Adrenal gland (tissue), 12 donors: ENCODE results near the gene CDIPT. TPM values are rescaled to one million over a fixed set of nuclear protein-coding genes. Genes with fewer than 3 reads are reported as not detected.

ENCODE experiments used
- DNase-seq, 7 donors: peaks; one replicate each; pipeline ENCODE4 v3.0.0-alpha.2; 2019 to 2020
- H3K27ac ChIP-seq, 5 donors: fragments of 200-600 bp; sonication (generic) in 4 of 5; 1 replicate in 3 of 5; 2 replicates in 2 of 5; pipeline versions ENCODE4 v1.5.1 to v1.8.0; 2016 to 2020; ENCODE audit warnings: mild to moderate bottlenecking in 1 of 5
- H3K27me3 ChIP-seq: fragments of 200-600 bp; 2 replicates; pipeline ENCODE4 v1.8.0; 2021
- H3K36me3 ChIP-seq, 2 donors: fragments of 200-600 bp; replicated peaks in 1 of 2; 1 replicate in 1 of 2; 2 replicates in 1 of 2; pipeline versions ENCODE4 v1.5.1 to v1.8.0; 2018 to 2022
- H3K4me1 ChIP-seq, 2 donors: fragments of 200-600 bp; replicated peaks in 1 of 2; 1 replicate in 1 of 2; 2 replicates in 1 of 2; pipeline versions ENCODE4 v1.5.1 to v1.8.0; 2018 to 2021
- H3K4me3 ChIP-seq, 4 donors: fragments of 200-600 bp; sonication (generic) in 3 of 4; one replicate each; pipeline ENCODE4 v1.5.1; 2016 to 2018
- H3K9me3 ChIP-seq, 3 donors: fragments of 200-600 bp; sonication (generic) in 1 of 3; replicated peaks in 1 of 3; 1 replicate in 2 of 3; 2 replicates in 1 of 3; pipeline versions ENCODE4 v1.5.1 to v1.8.0; 2016 to 2021
- CTCF ChIP-seq, 6 experiments: fragments of 450-650 bp in 4 of 6; fragments of 200-600 bp in 2 of 6; sonication (generic) in 1 of 6; IDR thresholded peaks; 1 replicate in 5 of 6; 2 replicates in 1 of 6; pipeline versions ENCODE4 v1.5.1 to v1.8.0; 2016 to 2021; ENCODE audit warnings: antibody characterized with exemption in 6 of 6, mild to moderate bottlenecking in 2 of 6, moderate library complexity in 1 of 6
- POLR2A ChIP-seq, 2 donors: fragments of 450-650 bp; IDR thresholded peaks; one replicate each; pipeline ENCODE4 v1.6.1; 2017; ENCODE audit warnings: antibody characterized with exemption in 2 of 2, mild to moderate bottlenecking in 2 of 2, moderate library complexity in 1 of 2
- WGBS, 4 donors: extraction: QIAGEN DNeasy Blood & Tissue Kit in 2 of 4; methylation state at CpG; one replicate each; pipeline versions ENCODE4 v1.1.5 to v1.1.7; 2013 to 2017; 5-methylcytosine and 5-hydroxymethylcytosine counted together
- intact Hi-C, 2 donors: fragments of 100-400 bp; cut with DNase I; formaldehyde crosslinking; loops; one replicate each; pipeline versions ENCODE4 v1.14.1 to v1.15.0; 2022 to 2023
- polyA plus RNA-seq, 3 donors: library from polyadenylated mRNA; stranded (reverse); fragments of 200-250 nt in 2 of 3; fragments of 350-450 nt in 1 of 3; fragmentation: Illumina TruSeq in 1 of 3; extraction: RNeasy Lipid Tissue Mini Kit (QIAGEN cat#74804) in 1 of 3; gene quantifications; one replicate each; pipeline ENCODE4 v1.2.3, GENCODE V29; 2013 to 2014
- total RNA-seq, 9 donors: library from RNA; depleted of rRNA in 4 of 9; stranded (reverse); fragments of >200 nt in 4 of 9; fragments of 120-200 nt in 1 of 9; fragmentation: NEBNext Ultra II Directional in 1 of 9; extraction: Animal tissue kit (Norgen Biotek cat#: 25700) in 1 of 9; gene quantifications; one replicate each; pipeline versions ENCODE4 v1.1.0 to v1.2.4, GENCODE V29; 2013 to 2023
- donor health status: healthy with polysubstance abuse.
- donor health status: Bipolar disorder and iron deficiency.
- donor health status: DM: yes; HTN: yes; CAD: no.
- donor health status: DM: no; HTN: no; CAD: no.
- donor health status: DM: no; HTN: no; CAD: no.
- donor health status: DM: yes; HTN: yes; CAD: no.

The CDIPT gene
- total and polyA plus RNA-seq, 12 donors: 44.9 to 203 (median 127) TPM

GRCh38 chr16:29814592-29814991, 48.4 kb downstream of the CDIPT start:
- H3K36me3 ChIP-seq: peaks cover 0 to 24% of the 10 kb centered on the region in 2 donors
- peak in 3 of 7 donors; percentile 13 to 59 (median 19) for DNase-seq
- 77 to 94% (median 86%) methylated on average over 5 of the region's 5 CpGs for WGBS, 4 donors
- H3K27me3 ChIP-seq: no peaks in the 10 kb centered on the region
- H3K27ac ChIP-seq: peak overlapping the region in 1 of 5 donors; percentile 97
- intact Hi-C loops: no loop called here
- H3K4me1 ChIP-seq: peaks cover 21 to 63% of the 10 kb centered on the region in 2 donors
- H3K9me3 ChIP-seq: no peaks in the 10 kb centered on the region
- no peak overlapping the region for H3K4me3 ChIP-seq
- TF ChIP-seq POLR2A (IDR thresholded peaks at IDR 0.05) (no peak), CTCF (IDR thresholded peaks at IDR 0.05) (no peak)

- Histone ChIP-seq H3K27ac (peak overlapping the region in 2 of 5 donors; percentile 21 to 97), H3K4me1 (peaks cover 28 to 63% of the 10 kb centered on the region in 2 donors), H3K9me3 (no peaks in the 10 kb centered on the region), H3K4me3 (no peak overlapping the region), H3K27me3 (no peaks in the 10 kb centered on the region), H3K36me3 (peaks cover 0 to 25% of the 10 kb centered on the region in 2 donors)
- intact Hi-C loops: no loop called here
- TF ChIP-seq POLR2A (IDR thresholded peaks at IDR 0.05) (no peak), CTCF (IDR thresholded peaks at IDR 0.05) (no peak)
- peak in 4 of 7 donors; percentile 25 to 50 (median 39) for DNase-seq
- 72 to 80% (median 78%) methylated on average over 17 to 24 of the region's 24 CpGs for WGBS, 4 donors
Observed at GRCh38 chr16:29813644-29814562, 49.1 kb downstream of the CDIPT start.

GRCh38 chr16:29812754-29813643, 50.0 kb downstream of the CDIPT start:
- peak in 1 of 7 donors; percentile 29 for DNase-seq
- no peaks in the 10 kb centered on the region for H3K9me3 ChIP-seq
- TF ChIP-seq POLR2A (IDR thresholded peaks at IDR 0.05): no peak
- TF ChIP-seq CTCF (IDR thresholded peaks at IDR 0.05): no peak
- intact Hi-C loops: no loop called here
- H3K27me3 ChIP-seq: no peaks in the 10 kb centered on the region
- peaks cover 0 to 21% of the 10 kb centered on the region in 2 donors for H3K36me3 ChIP-seq
- 58 to 84% (median 74%) methylated on average over 5 to 9 of the region's 9 CpGs for WGBS, 4 donors
- peaks cover 37 to 65% of the 10 kb centered on the region in 2 donors for H3K4me1 ChIP-seq
- H3K27ac ChIP-seq: peak overlapping the region in 2 of 5 donors; percentile 90 to 97
- peak overlapping the region in 1 of 4 donors; percentile 59 for H3K4me3 ChIP-seq
